DOHH2 (cell line): ENCODE measurements around the gene STAG1.

ENCODE experiments used
- EZH2phosphoT487 ChIP-seq: fragments of 200-600 bp; sonication (generic); IDR thresholded peaks from 2 replicates; pipeline ENCODE4 v1.6.1; 2017; ENCODE audit warnings: borderline replicate concordance, mild to moderate bottlenecking, antibody characterized with exemption, low read length, moderate library complexity, mixed read lengths
- TF ChIP-seq, protein P1 (sequence below): fragments of 200-600 bp; sonication (generic); IDR thresholded peaks from one replicate; pipeline ENCODE4 v1.5.1; 2014; ENCODE audit warnings: antibody characterized with exemption, mild to moderate bottlenecking, low read depth, low read length; ENCODE audit not compliant: poor library complexity, severe bottlenecking

DNA sequence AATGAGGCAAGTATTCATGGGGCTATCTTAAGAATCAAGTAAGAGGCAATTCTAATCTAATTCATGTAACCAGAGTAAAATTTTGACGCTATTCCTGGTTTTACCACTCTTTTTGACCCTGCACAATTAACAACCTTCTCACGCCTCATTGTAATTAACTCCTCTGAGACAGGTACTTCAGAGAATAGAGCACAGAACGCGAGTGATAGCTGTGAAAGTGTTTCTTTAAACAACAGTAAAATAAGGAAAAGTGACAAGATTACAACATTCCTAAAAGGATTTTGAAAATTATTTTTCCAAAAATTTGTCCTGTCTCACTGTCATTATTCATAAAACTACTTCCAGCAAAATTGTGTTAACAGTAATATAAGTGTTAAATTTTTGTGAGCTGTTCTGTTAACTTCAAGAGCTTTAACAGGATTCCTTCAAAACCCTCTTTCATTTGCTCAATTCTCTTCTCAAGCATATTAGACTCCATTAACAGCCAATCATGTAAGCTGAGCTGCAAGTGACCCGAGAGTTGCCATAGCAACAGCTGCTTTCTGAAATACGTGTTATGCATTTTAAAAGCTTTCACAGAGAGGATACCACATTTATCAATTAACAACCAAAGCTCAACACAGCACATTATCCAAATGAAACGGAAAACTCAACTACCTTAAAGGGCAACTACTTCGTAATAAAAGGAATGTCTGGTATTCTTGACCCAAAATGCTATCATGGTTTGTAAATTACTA lies 93.1 kb downstream of the STAG1 start:
- TF ChIP-seq, protein P1, sequence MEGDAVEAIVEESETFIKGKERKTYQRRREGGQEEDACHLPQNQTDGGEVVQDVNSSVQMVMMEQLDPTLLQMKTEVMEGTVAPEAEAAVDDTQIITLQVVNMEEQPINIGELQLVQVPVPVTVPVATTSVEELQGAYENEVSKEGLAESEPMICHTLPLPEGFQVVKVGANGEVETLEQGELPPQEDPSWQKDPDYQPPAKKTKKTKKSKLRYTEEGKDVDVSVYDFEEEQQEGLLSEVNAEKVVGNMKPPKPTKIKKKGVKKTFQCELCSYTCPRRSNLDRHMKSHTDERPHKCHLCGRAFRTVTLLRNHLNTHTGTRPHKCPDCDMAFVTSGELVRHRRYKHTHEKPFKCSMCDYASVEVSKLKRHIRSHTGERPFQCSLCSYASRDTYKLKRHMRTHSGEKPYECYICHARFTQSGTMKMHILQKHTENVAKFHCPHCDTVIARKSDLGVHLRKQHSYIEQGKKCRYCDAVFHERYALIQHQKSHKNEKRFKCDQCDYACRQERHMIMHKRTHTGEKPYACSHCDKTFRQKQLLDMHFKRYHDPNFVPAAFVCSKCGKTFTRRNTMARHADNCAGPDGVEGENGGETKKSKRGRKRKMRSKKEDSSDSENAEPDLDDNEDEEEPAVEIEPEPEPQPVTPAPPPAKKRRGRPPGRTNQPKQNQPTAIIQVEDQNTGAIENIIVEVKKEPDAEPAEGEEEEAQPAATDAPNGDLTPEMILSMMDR = no peak
- no peak for TF ChIP-seq EZH2phosphoT487
